BLaER1 (cell line): Measurements from ENCODE around the gene NRDC.

Experiments
- H3K27ac ChIP-seq: shearing (Covaris generic); formaldehyde crosslinking; 2 replicates; pipeline ENCODE4 v1.8.1; 2022
- H3K27me3 ChIP-seq: shearing (Covaris generic); formaldehyde crosslinking; 2 replicates; pipeline ENCODE4 v1.8.1; 2022
- H3K36me3 ChIP-seq: shearing (Covaris generic); formaldehyde crosslinking; 2 replicates; pipeline ENCODE4 v1.8.1; 2022
- H3K4me1 ChIP-seq: shearing (Covaris generic); formaldehyde crosslinking; 2 replicates; pipeline ENCODE4 v1.8.1; 2022
- H3K4me2 ChIP-seq: shearing (Covaris generic); formaldehyde crosslinking; 2 replicates; pipeline ENCODE4 v1.8.1; 2022
- H3K4me3 ChIP-seq: shearing (Covaris generic); formaldehyde crosslinking; 2 replicates; pipeline ENCODE4 v1.8.1; 2022
- H3K9ac ChIP-seq: shearing (Covaris generic); formaldehyde crosslinking; 2 replicates; pipeline ENCODE4 v1.8.1; 2022
- H3K9me3 ChIP-seq: shearing (Covaris generic); formaldehyde crosslinking; 2 replicates; pipeline ENCODE4 v1.8.1; 2022
- H4K20me1 ChIP-seq: shearing (Covaris generic); formaldehyde crosslinking; 2 replicates; pipeline ENCODE4 v1.8.1; 2022
- Cebpa-rat ChIP-seq: shearing (Covaris generic); IDR thresholded peaks from 2 replicates; pipeline ENCODE4 v1.8.1; 2022

The NRDC gene

GRCh38 chr1:51878616-51879336 lies at the start of gene NRDC:
Gene NRDC (minus strand): TSS chr1:51878727. CDS start chr1:51878615, 112 bp downstream.
- TF ChIP-seq Cebpa-rat: peak; percentile 84
- H4K20me1 ChIP-seq: peaks cover 43% of the 10 kb centered on the region
- no peaks in the 10 kb centered on the region for H3K9me3 ChIP-seq
- H3K27ac ChIP-seq: peak within 1 kb of the TSS; percentile 95
- peaks cover 48% of the 10 kb centered on the region for H3K4me1 ChIP-seq
- H3K9ac ChIP-seq: peak within 1 kb of the TSS; percentile 96
- H3K27me3 ChIP-seq: no peaks in the 10 kb centered on the region
- H3K4me3 ChIP-seq: peak within 1 kb of the TSS; percentile 86
- peaks cover 14% of the 10 kb centered on the region for H3K36me3 ChIP-seq
- H3K4me2 ChIP-seq: peak within 1 kb of the TSS; percentile 94

- Histone ChIP-seq H3K4me1 (no peaks in the 10 kb centered on the region), H4K20me1 (no peaks in the 10 kb centered on the region), H3K27ac (no peak overlapping the region), H3K36me3 (no peaks in the 10 kb centered on the region), H3K4me2 (no peak overlapping the region), H3K9me3 (no peaks in the 10 kb centered on the region), H3K9ac (no peak overlapping the region), H3K4me3 (no peak overlapping the region), H3K27me3 (no peaks in the 10 kb centered on the region)
- no peak for TF ChIP-seq Cebpa-rat
Observed at GRCh38 chr1:51927029-51927428, 48.5 kb upstream of the NRDC start.

- Histone ChIP-seq H3K27ac (no peak overlapping the region), H3K9me3 (no peaks in the 10 kb centered on the region), H3K9ac (no peak overlapping the region), H3K4me1 (no peaks in the 10 kb centered on the region), H4K20me1 (no peaks in the 10 kb centered on the region), H3K36me3 (no peaks in the 10 kb centered on the region), H3K27me3 (no peaks in the 10 kb centered on the region), H3K4me2 (no peak overlapping the region), H3K4me3 (no peak overlapping the region)
- no peak for TF ChIP-seq Cebpa-rat
Observed at GRCh38 chr1:51926171-51926812, 47.8 kb upstream of the NRDC start.

GRCh38 chr1:51924455-51924854 lies 45.9 kb upstream of the NRDC start:
- Histone ChIP-seq H4K20me1 (no peaks in the 10 kb centered on the region), H3K27ac (no peak overlapping the region), H3K27me3 (no peaks in the 10 kb centered on the region), H3K36me3 (no peaks in the 10 kb centered on the region), H3K4me1 (no peaks in the 10 kb centered on the region), H3K4me3 (no peak overlapping the region), H3K9ac (no peak overlapping the region), H3K4me2 (no peak overlapping the region), H3K9me3 (no peaks in the 10 kb centered on the region)
- no peak for TF ChIP-seq Cebpa-rat

- no peaks in the 10 kb centered on the region for H3K4me1 ChIP-seq
- no peaks in the 10 kb centered on the region for H3K27me3 ChIP-seq
- no peaks in the 10 kb centered on the region for H3K36me3 ChIP-seq
- H4K20me1 ChIP-seq: no peaks in the 10 kb centered on the region
- H3K4me3 ChIP-seq: no peak overlapping the region
- no peak for TF ChIP-seq Cebpa-rat
- no peak overlapping the region for H3K4me2 ChIP-seq
- no peak overlapping the region for H3K27ac ChIP-seq
- no peak overlapping the region for H3K9ac ChIP-seq
- no peaks in the 10 kb centered on the region for H3K9me3 ChIP-seq
Observed at GRCh38 chr1:51922040-51922439, 43.5 kb upstream of the NRDC start.

- Histone ChIP-seq H3K27me3 (no peaks in the 10 kb centered on the region), H4K20me1 (no peaks in the 10 kb centered on the region), H3K9ac (no peak overlapping the region), H3K27ac (no peak overlapping the region), H3K4me3 (no peak overlapping the region), H3K36me3 (no peaks in the 10 kb centered on the region), H3K4me1 (no peaks in the 10 kb centered on the region), H3K9me3 (no peaks in the 10 kb centered on the region), H3K4me2 (no peak overlapping the region)
- no peak for TF ChIP-seq Cebpa-rat
Observed at GRCh38 chr1:51920130-51920529, 41.6 kb upstream of the NRDC start.

- Histone ChIP-seq H3K27me3 (no peaks in the 10 kb centered on the region), H3K4me2 (no peak overlapping the region), H4K20me1 (no peaks in the 10 kb centered on the region), H3K4me3 (no peak overlapping the region), H3K9ac (no peak overlapping the region), H3K27ac (no peak overlapping the region), H3K9me3 (no peaks in the 10 kb centered on the region), H3K4me1 (no peaks in the 10 kb centered on the region), H3K36me3 (no peaks in the 10 kb centered on the region)
- TF ChIP-seq Cebpa-rat: no peak
Observed at GRCh38 chr1:51919684-51920083, 41.2 kb upstream of the NRDC start.

- Histone ChIP-seq H3K9ac (no peak overlapping the region), H3K36me3 (no peaks in the 10 kb centered on the region), H3K9me3 (no peaks in the 10 kb centered on the region), H3K27me3 (no peaks in the 10 kb centered on the region), H3K27ac (no peak overlapping the region), H3K4me2 (no peak overlapping the region), H3K4me3 (no peak overlapping the region), H4K20me1 (no peaks in the 10 kb centered on the region), H3K4me1 (no peaks in the 10 kb centered on the region)
- TF ChIP-seq Cebpa-rat: no peak
Observed at GRCh38 chr1:51916587-51917405, 38.3 kb upstream of the NRDC start.

- Histone ChIP-seq H3K27me3 (no peaks in the 10 kb centered on the region), H3K9ac (no peak overlapping the region), H3K9me3 (no peaks in the 10 kb centered on the region), H3K4me3 (no peak overlapping the region), H4K20me1 (no peaks in the 10 kb centered on the region), H3K27ac (no peak overlapping the region), H3K4me2 (no peak overlapping the region), H3K36me3 (no peaks in the 10 kb centered on the region), H3K4me1 (no peaks in the 10 kb centered on the region)
- TF ChIP-seq Cebpa-rat: no peak
Observed at GRCh38 chr1:51915951-51916350, 37.4 kb upstream of the NRDC start.

GRCh38 chr1:51912881-51913280 lies 34.4 kb upstream of the NRDC start:
- H3K9me3 ChIP-seq: no peaks in the 10 kb centered on the region
- H3K9ac ChIP-seq: no peak overlapping the region
- H3K36me3 ChIP-seq: no peaks in the 10 kb centered on the region
- H3K4me2 ChIP-seq: no peak overlapping the region
- TF ChIP-seq Cebpa-rat: no peak
- H3K27me3 ChIP-seq: no peaks in the 10 kb centered on the region
- H3K27ac ChIP-seq: no peak overlapping the region
- H3K4me1 ChIP-seq: peaks cover 12% of the 10 kb centered on the region
- H3K4me3 ChIP-seq: no peak overlapping the region
- H4K20me1 ChIP-seq: no peaks in the 10 kb centered on the region
